HEK293 (cell line): ENCODE data around the gene TIA1.

ENCODE experiments used
- CTCF ChIA-PET: fragments of 350-600 bp; formaldehyde crosslinking; extraction: SDS; loops from one replicate; lab custom pipeline; 2021; ENCODE audit warnings: antibody characterized with exemption; lab: Yijun Ruan, JAX
- POLR2A ChIA-PET: fragments of 300-600 bp; formaldehyde crosslinking; extraction: SDS; loops from one replicate; lab custom pipeline; 2020; ENCODE audit warnings: antibody characterized with exemption, inconsistent platforms; lab: Yijun Ruan, JAX
- H3K27ac ChIP-seq: fragments of 200-500 bp; sonication (Bioruptor generic); 2 replicates; pipeline ENCODE4 v1.5.1; 2014; ENCODE audit warnings: low read depth, low read length, control low read depth, inconsistent platforms; ENCODE audit errors: extremely low read depth
- H3K36me3 ChIP-seq, 2 experiments: fragments of 200-500 bp in 1 of 2; sonication (Bioruptor generic) in 1 of 2; 1 replicate in 1 of 2; 2 replicates in 1 of 2; pipeline ENCODE4 v1.5.1; 2014 to 2017; ENCODE audit warnings: inconsistent platforms in 2 of 2, low read length in 2 of 2; ENCODE audit not compliant: control insufficient read depth in 2 of 2, insufficient read depth in 1 of 2
- H3K4me1 ChIP-seq: fragments of 200-500 bp; sonication (Bioruptor generic); 2 replicates; pipeline ENCODE4 v1.5.1; 2014; ENCODE audit warnings: mild to moderate bottlenecking, low read length, inconsistent platforms; ENCODE audit not compliant: control insufficient read depth, insufficient read depth
- H3K4me3 ChIP-seq: 2 replicates; pipeline ENCODE4 v1.5.1; 2011; ENCODE audit warnings: low read depth, mild to moderate bottlenecking, control low read depth, low read length, moderate library complexity
- H3K9me3 ChIP-seq: fragments of 200-500 bp; sonication (Bioruptor generic); 2 replicates; pipeline ENCODE4 v1.5.1; 2014; ENCODE audit warnings: low read depth, low read length, inconsistent platforms; ENCODE audit not compliant: control insufficient read depth, insufficient read depth
- SCRT2 ChIP-seq: fragments of 450-650 bp; formaldehyde crosslinking; IDR thresholded peaks from 2 replicates; pipeline ENCODE4 v1.5.1; 2016; ENCODE audit warnings: missing biosample characterization, missing genetic modification characterization
- SP2 ChIP-seq: fragments of 450-650 bp; formaldehyde crosslinking; IDR thresholded peaks from 2 replicates; pipeline ENCODE4 v1.5.1; 2016; ENCODE audit warnings: missing biosample characterization, missing genetic modification characterization
- ZBTB20 ChIP-seq: fragments of 450-650 bp; formaldehyde crosslinking; IDR thresholded peaks from 2 replicates; pipeline ENCODE4 v1.5.1; 2016; ENCODE audit warnings: missing biosample characterization, missing genetic modification characterization
- ZBTB7A ChIP-seq: fragments of 450-650 bp; formaldehyde crosslinking; IDR thresholded peaks from 2 replicates; pipeline ENCODE4 v1.5.1; 2016; ENCODE audit warnings: low read depth, missing biosample characterization, missing genetic modification characterization
- ZNF169 ChIP-seq: fragments of 450-650 bp; formaldehyde crosslinking; IDR thresholded peaks from 2 replicates; pipeline ENCODE4 v1.5.1; 2016; ENCODE audit warnings: missing biosample characterization, missing genetic modification characterization
- ZNF23 ChIP-seq: fragments of 450-650 bp; formaldehyde crosslinking; IDR thresholded peaks from 2 replicates; pipeline ENCODE4 v1.5.1; 2016; ENCODE audit warnings: missing biosample characterization, missing genetic modification characterization, borderline replicate concordance
- ZNF324 ChIP-seq: fragments of 450-650 bp; formaldehyde crosslinking; IDR thresholded peaks from 2 replicates; pipeline ENCODE4 v1.5.1; 2016; ENCODE audit warnings: missing biosample characterization, missing genetic modification characterization
- ZNF341 ChIP-seq: fragments of 450-650 bp; formaldehyde crosslinking; IDR thresholded peaks from 2 replicates; pipeline ENCODE4; 2016; ENCODE audit warnings: low read depth, missing biosample characterization, missing genetic modification characterization
- ZNF366 ChIP-seq: fragments of 450-650 bp; formaldehyde crosslinking; conservative IDR thresholded peaks from 2 replicates; pipeline ENCODE4 v1.5.1; 2016; ENCODE audit warnings: missing biosample characterization, missing genetic modification characterization
- ZNF416 ChIP-seq: fragments of 450-650 bp; formaldehyde crosslinking; IDR thresholded peaks from 2 replicates; pipeline ENCODE4 v1.5.1; 2016; ENCODE audit warnings: missing biosample characterization, missing genetic modification characterization
- ZNF426 ChIP-seq: fragments of 450-650 bp; formaldehyde crosslinking; IDR thresholded peaks from 2 replicates; pipeline ENCODE4 v1.5.1; 2017; ENCODE audit warnings: missing biosample characterization, missing genetic modification characterization, mild to moderate bottlenecking, inconsistent platforms, moderate library complexity
- ZNF530 ChIP-seq: fragments of 450-650 bp; formaldehyde crosslinking; IDR thresholded peaks from 2 replicates; pipeline ENCODE4 v1.5.1; 2016; ENCODE audit warnings: low read depth, missing biosample characterization, missing genetic modification characterization
- ZNF610 ChIP-seq: fragments of 450-650 bp; formaldehyde crosslinking; IDR thresholded peaks from 2 replicates; pipeline ENCODE4 v1.5.1; 2016; ENCODE audit warnings: missing biosample characterization, missing genetic modification characterization, borderline replicate concordance
- ZNF654 ChIP-seq: fragments of 450-650 bp; formaldehyde crosslinking; IDR thresholded peaks from 2 replicates; pipeline ENCODE4 v1.5.1; 2016; ENCODE audit warnings: low read depth, missing biosample characterization, missing genetic modification characterization
- ZNF776 ChIP-seq: fragments of 450-650 bp; formaldehyde crosslinking; IDR thresholded peaks from 2 replicates; pipeline ENCODE4 v1.5.0; 2017; ENCODE audit warnings: missing biosample characterization, missing genetic modification characterization, borderline replicate concordance
- TF ChIP-seq, protein P1 (sequence below): fragments of 450-650 bp; formaldehyde crosslinking; IDR thresholded peaks from 2 replicates; pipeline ENCODE4 v1.5.1; 2016; ENCODE audit warnings: missing biosample characterization, missing genetic modification characterization
- TF ChIP-seq, protein P2 (sequence below): fragments of 450-650 bp; formaldehyde crosslinking; IDR thresholded peaks from 2 replicates; pipeline ENCODE4 v1.5.1; 2016; ENCODE audit warnings: missing biosample characterization, missing genetic modification characterization
- TF ChIP-seq, protein P3 (sequence below): fragments of 450-650 bp; formaldehyde crosslinking; IDR thresholded peaks from 2 replicates; pipeline ENCODE4 v1.5.1; 2017; ENCODE audit warnings: missing biosample characterization, missing genetic modification characterization
- TF ChIP-seq, protein P4 (sequence below): fragments of 450-650 bp; formaldehyde crosslinking; conservative IDR thresholded peaks from 2 replicates; pipeline ENCODE4 v1.5.1; 2016; ENCODE audit warnings: low read depth, missing biosample characterization, missing genetic modification characterization
- TF ChIP-seq, protein P5 (sequence below): fragments of 450-650 bp; formaldehyde crosslinking; IDR thresholded peaks from 2 replicates; pipeline ENCODE4 v1.5.1; 2016; ENCODE audit warnings: missing biosample characterization, missing genetic modification characterization
- TF ChIP-seq, protein P6 (sequence below): fragments of 450-650 bp; IDR thresholded peaks from 2 replicates; pipeline ENCODE4 v1.5.1; 2018; ENCODE audit warnings: missing biosample characterization, mild to moderate bottlenecking, missing genetic modification characterization
- TF ChIP-seq, protein P7 (sequence below): fragments of 450-650 bp; formaldehyde crosslinking; IDR thresholded peaks from 2 replicates; pipeline ENCODE4 v1.5.1; 2016; ENCODE audit warnings: missing biosample characterization, missing genetic modification characterization

Gene TIA1, protein sequence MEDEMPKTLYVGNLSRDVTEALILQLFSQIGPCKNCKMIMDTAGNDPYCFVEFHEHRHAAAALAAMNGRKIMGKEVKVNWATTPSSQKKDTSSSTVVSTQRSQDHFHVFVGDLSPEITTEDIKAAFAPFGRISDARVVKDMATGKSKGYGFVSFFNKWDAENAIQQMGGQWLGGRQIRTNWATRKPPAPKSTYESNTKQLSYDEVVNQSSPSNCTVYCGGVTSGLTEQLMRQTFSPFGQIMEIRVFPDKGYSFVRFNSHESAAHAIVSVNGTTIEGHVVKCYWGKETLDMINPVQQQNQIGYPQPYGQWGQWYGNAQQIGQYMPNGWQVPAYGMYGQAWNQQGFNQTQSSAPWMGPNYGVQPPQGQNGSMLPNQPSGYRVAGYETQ

DNA sequence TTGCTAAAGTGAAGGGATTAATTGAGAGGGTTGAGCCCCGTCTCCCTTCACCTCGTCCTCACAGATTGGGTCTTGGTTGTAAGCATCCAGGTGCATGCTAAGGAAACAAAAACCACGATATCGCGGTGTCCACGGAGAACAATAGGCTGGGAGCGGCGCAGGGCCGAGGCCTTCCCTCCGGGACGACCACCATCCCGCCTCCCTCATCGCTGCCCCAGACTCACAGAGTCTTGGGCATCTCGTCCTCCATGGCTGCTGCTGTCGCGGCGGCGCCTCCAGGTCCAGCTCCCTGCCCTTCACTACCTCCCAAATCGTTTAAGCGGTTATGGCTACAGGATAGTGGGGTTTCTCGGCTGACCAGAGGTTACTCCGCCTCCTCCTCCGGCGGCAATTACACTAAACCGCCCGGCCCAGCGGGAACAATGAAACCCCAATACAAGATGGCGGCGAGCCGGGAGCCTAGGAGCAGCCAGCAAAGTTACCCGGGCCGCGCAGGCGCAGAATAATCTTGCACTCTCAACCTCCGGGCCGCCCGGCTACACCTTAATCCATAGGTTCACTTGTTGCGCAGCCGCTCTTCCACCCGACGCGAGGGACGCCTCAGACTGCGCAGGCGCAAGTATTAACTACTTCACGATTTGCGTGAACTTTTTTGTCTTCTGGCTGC, at the start of gene TIA1:
Gene TIA1, minus strand, starts transcription at position 448 of the 667 bp plus-strand sequence. Its CDS starts 198 bp downstream, at position 250.
- Histone ChIP-seq H3K9me3 (no peaks in the 10 kb centered on the region), H3K4me1 (no peaks in the 10 kb centered on the region; the same call in 1 of the 2 replicates), H3K4me3 (peak within 1 kb of the TSS; percentile 89), H3K36me3 (no peaks in the 10 kb centered on the region), H3K27ac (peak within 1 kb of the TSS; percentile 98)
- ChIA-PET CTCF (no interaction called here), POLR2A (interaction anchor here (0.7 to 4.4 kb wide), 4 partner anchors 10 to 374 kb away, joined by 3 to 47 read pairs (median 13); partner anchors contain the start of genes C2orf42, PCYOX1 and SNRPG)
- TF ChIP-seq, protein P1, sequence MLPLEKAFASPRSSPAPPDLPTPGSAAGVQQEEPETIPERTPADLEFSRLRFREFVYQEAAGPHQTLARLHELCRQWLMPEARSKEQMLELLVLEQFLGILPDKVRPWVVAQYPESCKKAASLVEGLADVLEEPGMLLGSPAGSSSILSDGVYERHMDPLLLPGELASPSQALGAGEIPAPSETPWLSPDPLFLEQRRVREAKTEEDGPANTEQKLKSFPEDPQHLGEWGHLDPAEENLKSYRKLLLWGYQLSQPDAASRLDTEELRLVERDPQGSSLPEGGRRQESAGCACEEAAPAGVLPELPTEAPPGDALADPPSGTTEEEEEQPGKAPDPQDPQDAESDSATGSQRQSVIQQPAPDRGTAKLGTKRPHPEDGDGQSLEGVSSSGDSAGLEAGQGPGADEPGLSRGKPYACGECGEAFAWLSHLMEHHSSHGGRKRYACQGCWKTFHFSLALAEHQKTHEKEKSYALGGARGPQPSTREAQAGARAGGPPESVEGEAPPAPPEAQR (tag by site-specific recombination), result no peak
- TF ChIP-seq SP2, result no peak; the same call in none of the 2 replicates
- no peak for TF ChIP-seq ZNF776 (tag by site-specific recombination)
- no peak for TF ChIP-seq ZNF324 (tag by site-specific recombination)
- no peak for TF ChIP-seq ZNF426 (tag by site-specific recombination)
- TF ChIP-seq ZNF610 (tag by site-specific recombination), result 0 out of 2 replicates have a peak, but pooled peaks have one; percentile 25
- TF ChIP-seq ZNF23 (tag by site-specific recombination), result no peak
- TF ChIP-seq, protein P2, sequence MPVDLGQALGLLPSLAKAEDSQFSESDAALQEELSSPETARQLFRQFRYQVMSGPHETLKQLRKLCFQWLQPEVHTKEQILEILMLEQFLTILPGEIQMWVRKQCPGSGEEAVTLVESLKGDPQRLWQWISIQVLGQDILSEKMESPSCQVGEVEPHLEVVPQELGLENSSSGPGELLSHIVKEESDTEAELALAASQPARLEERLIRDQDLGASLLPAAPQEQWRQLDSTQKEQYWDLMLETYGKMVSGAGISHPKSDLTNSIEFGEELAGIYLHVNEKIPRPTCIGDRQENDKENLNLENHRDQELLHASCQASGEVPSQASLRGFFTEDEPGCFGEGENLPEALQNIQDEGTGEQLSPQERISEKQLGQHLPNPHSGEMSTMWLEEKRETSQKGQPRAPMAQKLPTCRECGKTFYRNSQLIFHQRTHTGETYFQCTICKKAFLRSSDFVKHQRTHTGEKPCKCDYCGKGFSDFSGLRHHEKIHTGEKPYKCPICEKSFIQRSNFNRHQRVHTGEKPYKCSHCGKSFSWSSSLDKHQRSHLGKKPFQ (tag by site-specific recombination), result no peak
- no peak for TF ChIP-seq ZNF366 (tag by site-specific recombination)
- TF ChIP-seq, protein P3, sequence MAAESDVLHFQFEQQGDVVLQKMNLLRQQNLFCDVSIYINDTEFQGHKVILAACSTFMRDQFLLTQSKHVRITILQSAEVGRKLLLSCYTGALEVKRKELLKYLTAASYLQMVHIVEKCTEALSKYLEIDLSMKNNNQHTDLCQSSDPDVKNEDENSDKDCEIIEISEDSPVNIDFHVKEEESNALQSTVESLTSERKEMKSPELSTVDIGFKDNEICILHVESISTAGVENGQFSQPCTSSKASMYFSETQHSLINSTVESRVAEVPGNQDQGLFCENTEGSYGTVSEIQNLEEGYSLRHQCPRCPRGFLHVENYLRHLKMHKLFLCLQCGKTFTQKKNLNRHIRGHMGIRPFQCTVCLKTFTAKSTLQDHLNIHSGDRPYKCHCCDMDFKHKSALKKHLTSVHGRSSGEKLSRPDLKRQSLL (tag by site-specific recombination), result no peak
- TF ChIP-seq ZNF169 (tag by site-specific recombination), result no peak
- TF ChIP-seq ZNF530, result no peak
- TF ChIP-seq, protein P4, sequence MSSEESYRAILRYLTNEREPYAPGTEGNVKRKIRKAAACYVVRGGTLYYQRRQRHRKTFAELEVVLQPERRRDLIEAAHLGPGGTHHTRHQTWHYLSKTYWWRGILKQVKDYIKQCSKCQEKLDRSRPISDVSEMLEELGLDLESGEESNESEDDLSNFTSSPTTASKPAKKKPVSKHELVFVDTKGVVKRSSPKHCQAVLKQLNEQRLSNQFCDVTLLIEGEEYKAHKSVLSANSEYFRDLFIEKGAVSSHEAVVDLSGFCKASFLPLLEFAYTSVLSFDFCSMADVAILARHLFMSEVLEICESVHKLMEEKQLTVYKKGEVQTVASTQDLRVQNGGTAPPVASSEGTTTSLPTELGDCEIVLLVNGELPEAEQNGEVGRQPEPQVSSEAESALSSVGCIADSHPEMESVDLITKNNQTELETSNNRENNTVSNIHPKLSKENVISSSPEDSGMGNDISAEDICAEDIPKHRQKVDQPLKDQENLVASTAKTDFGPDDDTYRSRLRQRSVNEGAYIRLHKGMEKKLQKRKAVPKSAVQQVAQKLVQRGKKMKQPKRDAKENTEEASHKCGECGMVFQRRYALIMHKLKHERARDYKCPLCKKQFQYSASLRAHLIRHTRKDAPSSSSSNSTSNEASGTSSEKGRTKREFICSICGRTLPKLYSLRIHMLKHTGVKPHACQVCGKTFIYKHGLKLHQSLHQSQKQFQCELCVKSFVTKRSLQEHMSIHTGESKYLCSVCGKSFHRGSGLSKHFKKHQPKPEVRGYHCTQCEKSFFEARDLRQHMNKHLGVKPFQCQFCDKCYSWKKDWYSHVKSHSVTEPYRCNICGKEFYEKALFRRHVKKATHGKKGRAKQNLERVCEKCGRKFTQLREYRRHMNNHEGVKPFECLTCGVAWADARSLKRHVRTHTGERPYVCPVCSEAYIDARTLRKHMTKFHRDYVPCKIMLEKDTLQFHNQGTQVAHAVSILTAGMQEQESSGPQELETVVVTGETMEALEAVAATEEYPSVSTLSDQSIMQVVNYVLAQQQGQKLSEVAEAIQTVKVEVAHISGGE (tag by site-specific recombination), result no peak
- TF ChIP-seq, protein P5, sequence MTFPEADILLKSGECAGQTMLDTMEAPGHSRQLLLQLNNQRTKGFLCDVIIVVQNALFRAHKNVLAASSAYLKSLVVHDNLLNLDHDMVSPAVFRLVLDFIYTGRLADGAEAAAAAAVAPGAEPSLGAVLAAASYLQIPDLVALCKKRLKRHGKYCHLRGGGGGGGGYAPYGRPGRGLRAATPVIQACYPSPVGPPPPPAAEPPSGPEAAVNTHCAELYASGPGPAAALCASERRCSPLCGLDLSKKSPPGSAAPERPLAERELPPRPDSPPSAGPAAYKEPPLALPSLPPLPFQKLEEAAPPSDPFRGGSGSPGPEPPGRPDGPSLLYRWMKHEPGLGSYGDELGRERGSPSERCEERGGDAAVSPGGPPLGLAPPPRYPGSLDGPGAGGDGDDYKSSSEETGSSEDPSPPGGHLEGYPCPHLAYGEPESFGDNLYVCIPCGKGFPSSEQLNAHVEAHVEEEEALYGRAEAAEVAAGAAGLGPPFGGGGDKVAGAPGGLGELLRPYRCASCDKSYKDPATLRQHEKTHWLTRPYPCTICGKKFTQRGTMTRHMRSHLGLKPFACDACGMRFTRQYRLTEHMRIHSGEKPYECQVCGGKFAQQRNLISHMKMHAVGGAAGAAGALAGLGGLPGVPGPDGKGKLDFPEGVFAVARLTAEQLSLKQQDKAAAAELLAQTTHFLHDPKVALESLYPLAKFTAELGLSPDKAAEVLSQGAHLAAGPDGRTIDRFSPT (tag by site-specific recombination), result no peak
- peak; percentile 100 for TF ChIP-seq SCRT2
- TF ChIP-seq ZNF341 (tag by site-specific recombination), result peak; percentile 71
- no peak for TF ChIP-seq ZNF416 (tag by site-specific recombination)
- TF ChIP-seq ZBTB20 (tag by site-specific recombination), result no peak
- TF ChIP-seq, protein P6, sequence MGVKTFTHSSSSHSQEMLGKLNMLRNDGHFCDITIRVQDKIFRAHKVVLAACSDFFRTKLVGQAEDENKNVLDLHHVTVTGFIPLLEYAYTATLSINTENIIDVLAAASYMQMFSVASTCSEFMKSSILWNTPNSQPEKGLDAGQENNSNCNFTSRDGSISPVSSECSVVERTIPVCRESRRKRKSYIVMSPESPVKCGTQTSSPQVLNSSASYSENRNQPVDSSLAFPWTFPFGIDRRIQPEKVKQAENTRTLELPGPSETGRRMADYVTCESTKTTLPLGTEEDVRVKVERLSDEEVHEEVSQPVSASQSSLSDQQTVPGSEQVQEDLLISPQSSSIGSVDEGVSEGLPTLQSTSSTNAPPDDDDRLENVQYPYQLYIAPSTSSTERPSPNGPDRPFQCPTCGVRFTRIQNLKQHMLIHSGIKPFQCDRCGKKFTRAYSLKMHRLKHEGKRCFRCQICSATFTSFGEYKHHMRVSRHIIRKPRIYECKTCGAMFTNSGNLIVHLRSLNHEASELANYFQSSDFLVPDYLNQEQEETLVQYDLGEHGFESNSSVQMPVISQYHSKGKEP (tag by site-specific recombination), result no peak
- no peak for TF ChIP-seq ZNF654 (tag by site-specific recombination)
- 0 out of 2 replicates have a peak, but pooled peaks have one; percentile 56 for TF ChIP-seq ZBTB7A (tag by site-specific recombination)
- TF ChIP-seq, protein P7, sequence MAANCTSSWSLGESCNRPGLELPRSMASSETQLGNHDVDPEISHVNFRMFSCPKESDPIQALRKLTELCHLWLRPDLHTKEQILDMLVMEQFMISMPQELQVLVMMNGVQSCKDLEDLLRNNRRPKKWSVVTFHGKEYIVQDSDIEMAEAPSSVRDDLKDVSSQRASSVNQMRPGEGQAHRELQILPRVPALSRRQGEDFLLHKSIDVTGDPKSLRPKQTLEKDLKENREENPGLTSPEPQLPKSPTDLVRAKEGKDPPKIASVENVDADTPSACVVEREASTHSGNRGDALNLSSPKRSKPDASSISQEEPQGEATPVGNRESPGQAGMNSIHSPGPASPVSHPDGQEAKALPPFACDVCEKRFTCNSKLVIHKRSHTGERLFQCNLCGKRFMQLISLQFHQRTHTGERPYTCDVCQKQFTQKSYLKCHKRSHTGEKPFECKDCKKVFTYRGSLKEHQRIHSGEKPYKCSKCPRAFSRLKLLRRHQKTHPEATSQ (tag by site-specific recombination), result no peak
